T-helper 1 cell (primary cell): ENCODE measurements around the gene RNF7.
"Not testable (repeated sequence)": the region's sequence is repeated elsewhere in the genome, so short reads cannot be mapped to it uniquely, and the experiment has no call there.

ENCODE experiments used
- DNase-seq, 5 donors: peaks; one replicate each; pipeline ENCODE4 v3.0.0-alpha.2; 2012 to 2020

RNF7 gene

DNA sequence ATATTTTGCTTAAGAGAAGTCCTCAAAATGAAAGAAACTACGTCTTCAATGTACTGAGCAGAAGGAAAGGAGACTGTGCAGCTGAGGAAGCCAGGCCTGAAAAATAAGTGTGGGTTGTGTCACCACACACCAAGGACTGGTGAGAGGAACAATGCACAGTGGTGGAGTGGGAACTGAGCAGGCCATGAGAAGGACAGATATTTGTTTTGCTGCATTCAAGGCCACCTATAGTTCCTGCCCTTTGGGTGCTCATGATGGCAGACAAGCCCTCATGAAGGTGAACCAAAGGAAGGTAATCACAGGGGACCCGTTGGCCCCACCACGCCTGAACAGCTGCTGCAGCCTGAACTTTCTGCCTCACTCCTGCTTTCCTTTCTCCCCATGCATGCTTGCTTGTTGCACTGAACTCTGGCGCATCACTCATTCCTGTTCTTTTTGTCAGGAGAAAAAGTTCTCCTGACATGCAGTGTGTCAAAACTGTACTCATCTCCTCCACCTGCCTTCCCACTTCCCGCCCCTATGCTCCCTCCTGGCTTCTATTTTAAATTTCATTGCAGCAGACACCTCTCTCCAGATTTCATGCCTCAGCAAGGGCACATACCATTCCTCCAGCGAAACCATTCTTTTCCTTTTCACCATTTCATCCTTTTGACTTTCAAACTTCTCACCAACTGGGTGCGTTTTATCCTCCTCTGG is 2.2 kb upstream of the RNF7 start:
- DNase-seq: no peak

DNA sequence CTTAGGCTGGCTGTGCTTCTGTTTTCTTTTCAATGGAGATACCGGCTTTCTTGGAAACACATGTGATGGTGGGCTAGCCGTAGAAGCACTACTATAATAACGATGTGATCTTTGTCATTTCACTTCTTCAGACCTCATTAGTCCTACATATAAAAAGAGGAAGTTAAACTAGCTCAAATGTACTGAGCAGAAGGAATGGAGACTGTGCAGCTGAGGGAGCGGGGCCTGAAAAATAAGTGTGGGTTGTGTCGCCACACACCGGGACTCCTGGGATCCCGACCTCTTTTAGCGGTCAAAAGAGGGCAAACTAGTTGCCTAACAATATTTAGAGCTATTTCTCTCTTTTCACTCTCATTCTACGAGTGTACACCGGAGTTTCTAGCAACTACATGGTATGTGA is 1.0 kb upstream of the RNF7 start:
- no peak for DNase-seq

DNA sequence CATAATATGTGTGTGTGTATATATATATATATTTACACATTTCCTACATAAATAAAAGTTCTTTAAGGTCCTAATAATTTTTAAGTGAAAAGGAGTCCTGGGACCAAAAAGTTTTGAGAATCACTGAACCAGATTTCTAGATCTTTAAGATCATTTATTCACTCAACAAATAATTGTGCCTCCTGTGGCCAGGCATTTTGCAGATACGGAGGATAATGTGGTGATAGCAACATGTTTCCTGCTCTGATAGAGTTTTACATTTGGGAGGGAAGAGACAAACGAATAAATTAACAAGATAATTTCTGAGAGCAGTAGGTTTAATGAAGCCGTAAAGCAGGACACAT is 448 bp upstream of the RNF7 start:
- DNase-seq: no peak

DNA sequence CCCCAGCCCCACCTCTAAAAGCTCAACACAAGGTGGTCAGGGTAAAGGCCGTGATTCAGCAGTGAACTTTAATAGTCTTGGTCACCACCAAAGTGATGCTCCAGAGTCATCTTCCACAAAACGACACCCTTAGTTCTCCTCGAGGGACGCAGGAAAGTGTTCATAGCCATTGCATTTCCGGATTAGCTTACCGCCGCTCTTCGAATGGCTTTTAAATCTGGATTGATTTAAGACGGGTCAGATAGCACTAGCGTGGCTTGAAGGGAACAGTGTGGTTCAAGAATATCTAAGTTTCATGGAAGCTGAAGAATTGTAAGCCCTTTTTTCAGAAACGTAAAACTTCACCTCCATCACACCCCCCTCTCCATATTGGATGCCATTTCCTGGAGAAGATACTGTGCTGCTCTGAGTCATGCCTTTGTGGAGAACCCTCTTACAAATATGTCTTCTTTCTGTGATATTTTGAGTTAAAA is 829 bp downstream of the RNF7 start:
- DNase-seq: peak in 3 of 5 donors; percentile 6 to 53 (median 11)

DNA sequence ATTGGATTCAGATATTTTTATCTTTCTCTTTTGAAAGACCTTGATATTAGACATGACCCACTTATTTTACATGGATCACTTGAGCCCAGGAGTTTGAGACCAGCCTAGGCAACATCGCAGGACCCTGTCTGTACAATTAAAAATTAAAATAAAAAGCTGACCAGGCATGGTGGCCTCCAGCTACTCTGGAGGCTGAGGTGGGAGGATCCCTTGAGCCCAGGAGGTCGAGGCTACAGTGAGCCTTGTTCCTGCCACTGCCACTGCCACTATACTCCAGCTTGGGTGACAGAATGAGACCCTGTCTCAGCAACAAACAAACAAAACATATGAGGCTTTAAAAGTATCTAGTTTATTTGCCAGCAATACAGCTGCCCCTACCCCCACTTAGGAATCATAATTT is 1.6 kb downstream of the RNF7 start:
- DNase-seq: no peak

DNA sequence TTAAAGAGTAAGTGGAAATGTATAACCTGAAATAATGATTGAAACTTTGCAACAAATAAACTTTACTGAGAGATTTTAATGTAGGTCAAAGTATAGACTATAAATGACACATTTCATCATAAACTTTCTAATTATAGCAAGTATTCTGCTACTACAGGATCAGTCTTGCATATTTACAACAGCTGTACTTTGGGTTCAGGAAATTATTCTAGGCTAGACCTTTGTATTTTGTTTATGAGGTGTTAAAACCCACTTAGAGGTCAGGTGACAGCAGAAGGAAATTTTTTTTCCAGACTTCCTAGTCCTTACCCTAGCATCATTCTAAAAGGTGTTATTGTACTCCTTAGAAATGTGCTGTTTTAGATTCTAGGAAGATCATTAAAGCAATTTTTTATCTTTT is 2.3 kb downstream of the RNF7 start:
- DNase-seq: no peak

DNA sequence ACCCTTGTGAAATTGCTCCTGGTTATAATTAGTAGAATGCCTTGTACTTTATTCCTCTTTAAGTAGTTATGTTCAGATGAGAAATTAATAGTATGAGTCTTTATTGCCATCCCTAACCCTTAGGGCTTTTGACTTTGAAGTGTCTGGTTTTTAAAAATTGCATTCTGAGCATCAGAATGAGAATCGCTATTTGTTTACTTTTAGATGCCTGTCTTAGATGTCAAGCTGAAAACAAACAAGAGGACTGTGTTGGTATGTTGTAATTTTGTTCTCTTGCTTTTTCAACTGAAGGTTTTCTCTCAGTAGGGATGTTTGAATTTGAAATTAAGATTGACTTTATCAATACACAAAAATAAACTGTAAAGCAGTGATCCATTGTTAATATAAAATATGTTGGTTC is 5.2 kb downstream of the RNF7 start:
- no peak for DNase-seq

DNA sequence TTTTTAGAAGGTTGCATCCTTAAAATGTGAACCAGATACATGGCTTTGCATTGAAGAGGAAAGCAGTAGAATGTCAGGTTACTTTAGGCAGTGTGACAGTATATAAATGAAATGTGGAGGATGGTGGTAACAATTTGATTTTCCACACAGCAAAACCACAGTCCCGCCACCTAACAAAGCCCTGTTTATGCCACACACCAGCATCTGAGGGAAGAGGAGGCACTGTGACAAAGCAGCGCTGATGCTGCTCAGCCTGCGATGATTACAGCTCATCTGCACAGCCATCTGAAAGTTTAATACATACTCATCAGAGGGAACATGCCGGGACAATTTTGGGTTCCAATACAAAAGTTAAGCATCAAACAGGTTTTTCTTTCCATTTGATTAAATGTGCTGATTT is 8.9 kb downstream of the RNF7 start:
- DNase-seq: no peak

DNA sequence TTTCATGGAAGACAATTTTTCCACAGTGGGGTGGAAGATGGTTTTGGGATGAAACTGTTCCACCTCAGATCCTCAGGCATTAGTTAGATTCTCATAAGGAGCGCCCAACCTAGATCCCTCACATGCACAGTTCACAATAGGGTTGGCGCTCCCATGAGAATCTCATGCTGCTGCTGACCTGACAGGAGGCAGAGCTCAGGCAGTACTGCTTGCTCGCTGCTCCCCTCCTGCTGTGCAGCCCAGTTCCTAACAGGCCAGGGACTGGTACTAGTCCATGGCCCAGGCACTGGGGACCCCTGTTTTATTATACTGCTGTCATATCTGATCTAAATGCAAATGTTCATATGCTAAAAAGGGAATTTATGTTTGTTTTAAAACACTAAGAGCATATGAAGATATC is 15.3 kb downstream of the RNF7 start:
- no peak for DNase-seq

DNA sequence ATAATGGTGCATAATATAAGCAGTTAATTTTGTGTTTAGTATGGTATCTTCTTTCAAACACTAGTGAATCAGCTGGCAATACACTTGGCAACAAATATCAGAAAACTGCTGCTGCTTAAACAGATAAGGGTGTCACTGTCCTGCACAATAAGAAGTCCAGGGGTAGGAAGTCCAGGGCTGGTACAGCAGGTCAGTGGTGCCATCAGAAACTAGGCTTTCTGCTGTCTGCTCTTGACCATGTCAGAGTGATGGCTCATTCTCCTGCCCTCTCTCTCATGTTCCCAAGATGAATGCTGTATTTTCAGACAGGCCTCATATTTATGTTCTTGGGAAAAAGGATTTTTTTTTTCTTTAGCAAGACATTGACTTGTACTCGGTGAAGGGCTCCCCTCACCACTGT is 15.9 kb downstream of the RNF7 start:
- DNase-seq: no peak

DNA sequence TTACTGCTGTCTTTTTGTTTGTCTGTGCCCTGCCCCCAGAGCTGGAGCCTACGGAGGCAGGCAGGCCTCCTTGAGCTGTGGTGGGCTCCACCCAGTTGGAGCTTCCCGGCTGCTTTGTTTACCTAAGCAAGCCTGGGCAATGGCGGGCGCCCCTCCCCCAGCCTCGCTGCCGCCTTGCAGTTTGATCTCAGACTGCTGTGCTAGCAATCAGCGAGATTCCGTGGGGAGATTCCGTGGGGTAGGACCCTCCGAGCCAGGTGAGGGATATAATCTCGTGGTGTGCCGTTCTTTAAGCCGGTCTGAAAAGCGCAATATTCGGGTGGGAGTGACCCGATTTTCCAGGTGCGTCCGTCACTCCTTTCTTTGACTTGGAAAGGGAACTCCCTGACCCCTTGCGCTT is 24.5 kb downstream of the RNF7 start:
- not testable (repeated sequence) for DNase-seq

DNA sequence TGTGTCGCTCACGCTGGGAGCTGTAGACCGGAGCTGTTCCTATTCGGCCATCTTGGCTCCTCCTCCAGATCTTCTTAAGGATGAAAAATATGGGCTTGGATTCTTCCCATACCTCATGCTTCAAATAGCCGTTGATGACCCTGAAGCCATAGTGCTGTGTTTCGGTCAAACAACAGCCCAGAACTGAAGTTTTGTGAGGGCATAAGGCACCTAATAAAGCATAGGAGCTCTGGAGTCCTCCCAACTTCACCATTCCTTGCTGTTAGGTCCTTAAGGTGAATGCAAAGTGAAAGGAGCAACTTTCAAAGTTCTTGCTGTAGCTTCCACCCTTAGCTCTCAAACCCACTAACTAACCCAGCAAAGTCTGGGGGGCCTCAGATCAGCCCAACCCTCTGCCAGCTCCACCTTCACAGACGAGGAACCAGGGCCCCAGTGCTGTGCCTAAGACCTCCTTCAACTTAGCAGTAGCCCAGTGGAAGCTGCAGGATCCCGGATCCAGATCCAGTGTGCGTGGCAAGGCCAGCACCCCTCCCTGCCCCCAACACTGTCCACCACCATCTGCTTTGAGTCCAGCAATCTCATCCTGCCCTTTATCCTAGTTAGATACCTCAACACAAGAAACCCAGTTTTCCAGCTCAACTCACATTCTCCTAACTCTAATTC is 25.1 kb downstream of the RNF7 start, which contains the start of gene GRK7:
Gene GRK7 (plus strand): TSS at position 321 of the 663 bp plus-strand sequence. CDS start 14,877 bp downstream, outside the sequence.
- DNase-seq: no peak

DNA sequence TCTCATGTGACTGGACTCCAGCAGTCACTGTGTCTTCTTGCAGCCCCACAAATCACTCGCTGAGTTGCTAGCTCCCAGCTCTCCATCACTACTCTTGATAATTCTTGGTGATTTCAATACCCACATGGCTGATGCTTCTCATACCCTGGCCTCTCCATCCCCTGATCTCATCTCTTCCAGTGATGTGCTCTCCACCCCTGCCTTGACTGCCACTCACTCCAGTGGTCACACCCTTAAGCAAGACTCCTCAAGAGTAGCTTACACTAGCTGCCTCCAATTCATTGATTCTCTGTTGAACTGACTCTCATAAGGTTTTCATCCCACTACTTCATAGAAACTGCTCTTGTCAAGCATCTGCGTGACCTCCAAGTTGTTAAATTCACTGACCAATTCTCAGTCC is 25.9 kb downstream of the RNF7 start:
- no peak for DNase-seq

DNA sequence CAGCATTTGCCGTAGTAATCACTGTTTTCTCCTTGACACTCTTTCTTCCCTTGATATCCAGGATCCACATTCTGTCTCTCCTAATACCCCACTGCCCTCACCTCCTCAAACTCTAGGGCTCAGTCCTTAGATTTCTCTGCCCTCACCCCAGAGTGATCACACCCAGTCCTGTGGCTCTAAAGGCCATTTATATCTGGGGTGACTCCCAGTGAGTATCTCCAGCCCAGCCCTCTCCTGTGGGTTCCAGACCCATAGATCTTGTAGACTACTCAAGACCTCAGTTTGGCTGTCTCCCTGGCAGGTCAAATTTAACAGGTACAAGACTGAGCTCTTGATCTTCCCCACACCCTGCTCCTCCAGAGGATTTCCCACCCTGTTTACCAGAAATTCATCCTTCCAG is 26.4 kb downstream of the RNF7 start:
- no peak for DNase-seq

DNA sequence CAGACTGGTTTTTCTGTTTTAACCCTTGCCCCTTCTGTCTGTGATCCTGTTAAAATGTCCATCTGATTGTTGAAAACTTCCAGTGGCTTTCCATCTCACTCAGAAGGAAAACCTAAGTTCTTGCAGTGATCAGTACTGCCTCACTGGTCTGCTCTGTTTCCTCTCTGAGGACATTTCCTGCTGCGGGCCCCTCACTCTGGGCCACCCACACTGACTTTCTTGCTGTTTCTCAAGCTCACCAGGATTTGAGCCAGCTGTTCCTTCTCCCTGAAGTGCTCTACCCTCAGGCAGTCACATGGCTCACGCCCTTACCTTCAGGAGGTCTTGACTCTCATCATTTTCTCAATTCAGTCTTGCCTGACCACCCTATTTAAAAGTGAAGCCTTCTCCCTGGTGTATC is 26.9 kb downstream of the RNF7 start:
- DNase-seq: no peak

DNA sequence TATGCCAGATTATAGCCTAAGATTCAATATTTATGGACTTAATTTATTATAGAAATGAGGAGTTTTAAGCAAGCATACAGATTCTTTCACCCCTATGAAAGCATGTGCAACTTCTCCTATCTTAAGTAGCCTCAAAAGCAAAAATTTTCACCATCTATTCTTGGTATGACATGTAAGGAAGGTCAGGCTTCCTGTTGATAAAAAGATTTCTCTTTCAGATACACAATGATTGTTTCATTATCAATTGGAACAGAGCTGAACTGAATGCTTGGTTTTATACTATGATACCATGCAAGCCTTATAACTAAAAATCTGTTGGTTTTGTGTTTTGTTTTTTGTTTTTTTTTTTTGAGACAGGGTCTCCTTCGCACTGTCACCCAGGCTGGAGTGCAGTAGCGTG is 29.0 kb downstream of the RNF7 start:
- DNase-seq: peak in 1 of 5 donors; percentile 41

DNA sequence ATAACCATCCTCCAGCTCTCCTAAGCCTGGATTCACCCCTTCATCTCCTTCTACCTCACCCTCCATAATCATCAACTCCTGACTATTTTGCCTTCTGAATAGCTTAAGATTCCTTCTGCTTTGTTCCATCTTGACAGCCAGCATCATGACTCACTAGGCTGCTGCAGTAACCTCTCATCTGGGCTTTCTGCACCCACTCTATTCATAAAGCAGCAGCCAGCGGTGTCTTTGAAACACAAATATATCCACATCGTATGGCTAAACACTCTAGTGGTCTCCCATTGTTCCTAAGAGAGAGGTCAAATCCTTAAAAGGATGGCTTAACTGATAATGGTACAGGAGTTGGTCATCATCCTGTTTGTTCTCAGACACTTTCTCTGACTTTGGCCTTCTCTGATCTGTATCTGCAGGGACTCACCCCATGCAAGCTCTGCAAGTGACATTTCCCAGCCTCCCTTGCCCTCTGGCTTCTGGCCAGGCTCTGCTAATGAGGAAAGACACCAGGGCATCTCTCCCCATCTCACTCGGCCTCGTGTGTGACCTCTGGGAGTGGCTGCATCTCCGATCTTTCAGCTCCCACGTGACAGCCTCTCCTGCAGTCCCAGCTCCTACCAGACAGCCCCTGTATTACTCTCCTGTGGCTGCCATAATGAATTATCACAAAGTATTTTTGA is 31.3 kb downstream of the RNF7 start:
- DNase-seq: no peak

DNA sequence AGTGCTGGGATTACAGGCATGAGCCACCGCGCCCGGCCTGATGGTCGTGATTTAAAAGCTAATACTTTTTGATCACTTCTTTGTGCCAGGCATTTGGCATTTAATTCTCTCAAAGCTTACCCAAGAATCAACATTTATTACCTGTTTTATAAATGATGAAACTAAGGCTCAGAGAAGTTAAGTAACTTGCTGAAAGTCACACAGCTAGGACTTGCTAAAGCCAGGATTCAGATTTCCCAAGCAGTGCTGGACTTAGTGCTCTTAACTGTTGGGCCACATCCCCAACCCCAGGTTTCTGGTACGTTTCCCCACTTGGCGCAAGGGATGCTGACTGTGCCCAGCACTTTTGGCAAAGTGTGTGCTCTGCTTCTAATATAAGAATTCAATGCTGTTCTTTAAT is 35.6 kb downstream of the RNF7 start:
- no peak for DNase-seq

DNA sequence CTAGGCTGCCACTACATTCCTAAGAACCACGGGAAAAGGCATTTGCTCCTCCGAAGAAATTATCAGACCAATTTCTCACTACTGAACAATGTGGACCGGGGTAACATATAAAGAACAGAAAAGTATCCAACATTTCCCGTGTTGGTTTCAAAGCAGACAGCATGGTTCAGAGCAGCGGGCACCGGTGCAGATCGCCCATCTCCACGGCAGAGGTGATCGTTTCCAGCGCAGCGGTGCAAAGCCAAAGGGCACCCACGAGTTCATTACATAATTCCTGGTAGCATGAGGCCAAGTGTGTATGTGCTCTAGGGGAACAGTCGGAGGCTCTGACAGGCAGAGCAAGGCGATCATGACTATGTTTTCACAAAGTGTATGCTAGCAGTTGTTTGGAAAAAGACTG is 38.3 kb downstream of the RNF7 start:
- no peak for DNase-seq

DNA sequence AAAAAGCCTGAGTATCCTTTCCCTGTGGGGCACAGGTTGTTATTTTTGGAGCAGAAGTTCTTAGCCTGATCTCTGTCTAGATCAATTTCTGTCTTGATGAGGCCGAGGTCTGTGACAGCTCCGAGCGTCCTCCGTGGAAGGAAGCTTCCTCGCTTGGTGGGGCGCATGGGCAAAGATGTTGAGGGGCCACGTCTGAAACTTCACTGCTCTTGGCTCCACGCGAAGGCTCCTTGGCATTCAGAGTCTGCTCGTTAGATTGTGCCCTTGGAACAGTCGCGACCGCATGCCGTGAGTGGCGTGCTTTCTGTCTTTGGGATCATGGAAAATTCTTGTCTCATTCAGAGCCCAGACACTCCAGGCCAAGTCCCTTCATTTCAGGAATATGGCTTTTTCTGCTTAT is 38.8 kb downstream of the RNF7 start:
- no peak for DNase-seq

DNA sequence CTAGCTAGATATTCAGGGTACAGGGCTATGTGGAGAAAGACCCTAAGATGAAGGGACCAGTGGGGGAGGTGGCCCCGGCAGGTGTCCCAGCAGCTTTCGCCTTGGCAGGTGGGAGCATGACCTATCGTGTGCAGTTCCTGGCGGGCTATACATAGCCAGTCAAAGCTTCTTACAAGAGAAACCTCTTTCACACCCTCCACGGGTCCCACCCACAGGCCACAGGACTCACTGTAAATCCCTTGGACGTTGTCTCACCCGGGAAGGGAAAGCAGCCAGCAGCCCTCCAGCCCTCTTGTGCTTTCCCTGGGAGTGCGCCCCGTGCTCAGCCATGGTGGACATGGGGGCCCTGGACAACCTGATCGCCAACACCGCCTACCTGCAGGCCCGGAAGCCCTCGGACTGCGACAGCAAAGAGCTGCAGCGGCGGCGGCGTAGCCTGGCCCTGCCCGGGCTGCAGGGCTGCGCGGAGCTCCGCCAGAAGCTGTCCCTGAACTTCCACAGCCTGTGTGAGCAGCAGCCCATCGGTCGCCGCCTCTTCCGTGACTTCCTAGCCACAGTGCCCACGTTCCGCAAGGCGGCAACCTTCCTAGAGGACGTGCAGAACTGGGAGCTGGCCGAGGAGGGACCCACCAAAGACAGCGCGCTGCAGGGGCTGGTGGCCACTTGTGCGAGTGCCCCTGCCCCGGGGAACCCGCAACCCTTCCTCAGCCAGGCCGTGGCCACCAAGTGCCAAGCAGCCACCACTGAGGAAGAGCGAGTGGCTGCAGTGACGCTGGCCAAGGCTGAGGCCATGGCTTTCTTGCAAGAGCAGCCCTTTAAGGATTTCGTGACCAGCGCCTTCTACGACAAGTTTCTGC is 40.1 kb downstream of the RNF7 start:
- DNase-seq: no peak

DNA sequence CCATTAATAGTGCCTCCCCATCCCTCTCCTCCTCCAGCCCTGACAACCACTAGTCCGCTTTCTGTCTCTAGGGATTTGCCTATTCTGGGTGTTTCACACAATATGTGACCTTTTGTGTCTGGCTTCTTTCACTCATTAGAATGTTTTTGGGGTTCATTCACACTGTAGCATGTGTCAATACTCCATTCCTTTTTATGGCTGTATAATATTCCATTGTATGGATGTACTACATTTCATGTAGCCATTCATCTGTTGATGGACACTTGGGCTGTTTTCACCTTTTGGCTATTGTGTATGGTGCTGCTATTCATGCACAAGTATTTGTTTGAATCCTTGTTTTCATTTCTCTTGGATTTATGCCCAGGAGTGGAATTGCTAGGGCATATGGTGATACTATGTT is 41.6 kb downstream of the RNF7 start:
- DNase-seq: no peak

DNA sequence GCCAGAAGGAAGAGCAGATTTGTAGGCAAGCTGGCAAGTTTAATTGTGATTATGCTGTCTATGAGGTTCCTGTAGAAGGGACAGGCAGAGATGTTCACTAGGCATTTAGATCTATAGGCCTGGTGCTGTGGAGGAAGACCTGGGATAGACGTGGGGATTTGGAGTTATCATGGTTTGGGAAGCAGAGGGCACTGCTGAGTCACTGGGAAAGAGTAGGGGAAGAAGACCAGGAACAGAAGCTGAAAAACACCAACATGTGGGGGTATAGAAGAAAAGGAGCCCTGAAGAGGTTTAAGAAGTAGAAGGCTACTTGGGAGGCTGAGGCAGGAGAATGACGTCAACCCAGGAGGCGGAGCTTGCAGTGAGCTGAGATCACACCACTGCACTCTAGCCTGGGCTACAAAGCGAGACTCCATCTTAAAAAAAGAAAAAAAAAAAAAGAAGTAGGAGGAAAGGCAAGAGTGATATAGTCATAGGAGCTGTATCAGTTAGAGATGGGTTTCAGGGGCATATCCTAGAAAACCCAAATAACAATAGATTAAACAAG is 44.4 kb downstream of the RNF7 start:
- no peak for DNase-seq
